H1 (cell line): ENCODE measurements around the gene TRIB2. TPM values are rescaled to one million over a fixed set of nuclear protein-coding genes. Genes with fewer than 3 reads are reported as not detected.
A peak's percentile ranks its signal among the peaks of the same experiment; 100 is the strongest.

Experiments used
- BCL11A ChIP-seq, 2 experiments: IDR thresholded peaks; one replicate each; pipeline ENCODE4 v1.6.1; 2011; ENCODE audit warnings: low read depth in 2 of 2, low read length in 2 of 2, mild to moderate bottlenecking in 2 of 2
- CHD2 ChIP-seq: IDR thresholded peaks from 2 replicates; pipeline ENCODE4 v1.6.1; 2012; ENCODE audit warnings: low read length, improper control_type of control experiment
- GABPA ChIP-seq: IDR thresholded peaks from 2 replicates; pipeline ENCODE4 v1.6.1; 2011; ENCODE audit warnings: mild to moderate bottlenecking, low read length, moderate library complexity, borderline replicate concordance; ENCODE audit not compliant: insufficient read depth
- GTF2F1 ChIP-seq: IDR thresholded peaks from 2 replicates; pipeline ENCODE4 v1.6.1; 2012; ENCODE audit warnings: low read depth, low read length, improper control_type of control experiment, borderline replicate concordance
- HDAC2 ChIP-seq, 2 experiments: fragments of 300-600 bp in 1 of 2; sonication (generic) in 1 of 2; IDR thresholded peaks; 2 replicates each; pipeline ENCODE4 v1.6.1; 2011 to 2012; ENCODE audit warnings: low read depth in 2 of 2, low read length in 2 of 2, mild to moderate bottlenecking in 2 of 2, moderate library complexity in 2 of 2, borderline replicate concordance in 1 of 2, inconsistent platforms in 1 of 2
- HDAC6 ChIP-seq: IDR thresholded peaks from one replicate; pipeline ENCODE4 v1.7.1; 2012; ENCODE audit warnings: low read depth, mild to moderate bottlenecking, inconsistent platforms, low read length, moderate library complexity
- RNF2 ChIP-seq: fragments of 200-900, 300-1000 bp; sonication (generic); IDR thresholded peaks from 2 replicates; pipeline ENCODE4 v1.7.1; 2016; ENCODE audit warnings: borderline replicate concordance, low read depth, mild to moderate bottlenecking, antibody characterized with exemption, low read length; ENCODE audit not compliant: poor library complexity, severe bottlenecking; ENCODE audit errors: missing control alignments
- SUZ12 ChIP-seq: fragments of 200-600 bp; sonication (generic); IDR thresholded peaks from 2 replicates; pipeline ENCODE4 v1.6.1; 2012; ENCODE audit warnings: mild to moderate bottlenecking, inconsistent platforms, low read length, moderate library complexity, mixed read lengths
- TAF1 ChIP-seq: IDR thresholded peaks from 2 replicates; pipeline ENCODE4 v1.6.1; 2011; ENCODE audit warnings: mild to moderate bottlenecking, low read depth, low read length
- polyA plus RNA-seq, 7 experiments: library from polyadenylated mRNA; depleted of rRNA in 3 of 7; stranded (reverse) in 5 of 7; unstranded in 2 of 7; fragments of >200 nt in 5 of 7; fragments of 200-250 nt in 2 of 7; gene quantifications; 1 replicate in 5 of 7; 2 replicates in 1 of 7; 4 replicates in 1 of 7; pipeline versions ENCODE4 v1.2.1 to v1.2.3, GENCODE V29; 2011 to 2013; ENCODE audit warnings: missing spikeins in 2 of 7, mixed read lengths in 2 of 7
- total RNA-seq: library from RNA; stranded (reverse); fragmentation: NEBNext Ultra II Directional; extraction: Animal tissue kit (Norgen Biotek cat#: 25700); gene quantifications from 2 replicates; pipeline ENCODE4 v1.2.1, GENCODE V29; 2021
- TF ChIP-seq, protein P1 (sequence below): IDR thresholded peaks from 2 replicates; pipeline ENCODE4 v1.6.1; 2012; ENCODE audit warnings: inconsistent platforms
- TF ChIP-seq, protein P2 (sequence below), 3 experiments: IDR thresholded peaks; 1 replicate in 2 of 3; 2 replicates in 1 of 3; pipeline versions ENCODE4 v1.5.1 to v1.6.1; 2011; ENCODE audit warnings: low read length in 3 of 3, mild to moderate bottlenecking in 3 of 3, inconsistent platforms in 2 of 3, low read depth in 1 of 3, moderate library complexity in 1 of 3; ENCODE audit not compliant: insufficient read depth in 1 of 3; ENCODE audit errors: control extremely low read depth in 1 of 3

Gene TRIB2
- total and polyA plus RNA-seq, 2 of the 8 experiments (the other 6 are each of a cell fraction or from before 2014, with no cell fraction given): 40.8 to 57.0 TPM

DNA sequence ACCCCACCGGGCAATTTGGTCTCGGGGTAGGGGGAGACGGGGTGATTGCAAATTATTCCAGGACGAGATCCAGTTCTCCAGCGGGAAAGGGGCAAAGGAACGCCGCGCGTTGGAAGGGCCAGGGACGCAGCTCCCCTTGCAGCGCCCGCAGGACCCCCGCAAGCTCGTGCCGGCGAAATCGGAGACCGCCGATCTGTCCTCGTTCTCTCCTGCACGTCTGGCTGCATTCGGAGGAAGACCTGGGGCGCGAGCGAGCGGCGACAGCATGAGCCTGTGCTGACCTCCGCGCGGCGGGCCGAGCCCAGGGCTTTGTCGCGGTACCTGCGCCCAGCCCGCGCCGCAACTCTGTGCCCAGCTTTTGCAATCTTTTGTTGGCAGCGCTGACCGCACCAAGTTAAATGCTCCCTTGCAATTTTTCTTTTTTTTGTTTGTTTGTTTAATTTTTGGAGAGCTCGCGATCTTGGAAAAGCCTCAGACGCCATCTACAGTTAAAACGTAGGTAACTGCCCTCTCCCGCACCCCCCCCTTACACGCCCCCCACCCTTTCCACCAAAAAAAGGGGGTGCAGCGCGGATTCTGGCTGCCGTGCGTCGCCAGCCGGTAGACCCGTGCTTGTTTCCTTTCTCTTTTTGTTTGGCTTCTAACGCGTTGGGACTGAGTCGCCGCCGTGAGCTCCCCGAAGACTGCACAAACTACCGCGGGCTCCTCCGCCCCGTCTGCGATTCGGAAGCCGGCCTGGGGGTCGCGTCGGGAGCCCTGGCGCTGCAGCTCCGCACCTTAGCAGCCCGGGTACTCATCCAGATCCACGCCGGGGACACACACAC lies 667 bp downstream of the TRIB2 start (continued):
- TF ChIP-seq TAF1 (peak; percentile 44), CHD2 (no peak), BCL11A (IDR thresholded peaks at IDR 0.05; ENCODE audit: low read depth in 2 of 2, low read length in 2 of 2) (no peak), RNF2 (no peak), GTF2F1 (no peak), SUZ12 (no peak), GABPA (no peak), HDAC6 (no peak), HDAC2 (IDR thresholded peaks at IDR 0.05; ENCODE audit: borderline replicate concordance in 1 of 2, low read depth in 2 of 2, low read length in 2 of 2) (no peak)
- TF ChIP-seq, protein P1, sequence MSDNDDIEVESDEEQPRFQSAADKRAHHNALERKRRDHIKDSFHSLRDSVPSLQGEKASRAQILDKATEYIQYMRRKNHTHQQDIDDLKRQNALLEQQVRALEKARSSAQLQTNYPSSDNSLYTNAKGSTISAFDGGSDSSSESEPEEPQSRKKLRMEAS: peak; percentile 50
- TF ChIP-seq, protein P2, sequence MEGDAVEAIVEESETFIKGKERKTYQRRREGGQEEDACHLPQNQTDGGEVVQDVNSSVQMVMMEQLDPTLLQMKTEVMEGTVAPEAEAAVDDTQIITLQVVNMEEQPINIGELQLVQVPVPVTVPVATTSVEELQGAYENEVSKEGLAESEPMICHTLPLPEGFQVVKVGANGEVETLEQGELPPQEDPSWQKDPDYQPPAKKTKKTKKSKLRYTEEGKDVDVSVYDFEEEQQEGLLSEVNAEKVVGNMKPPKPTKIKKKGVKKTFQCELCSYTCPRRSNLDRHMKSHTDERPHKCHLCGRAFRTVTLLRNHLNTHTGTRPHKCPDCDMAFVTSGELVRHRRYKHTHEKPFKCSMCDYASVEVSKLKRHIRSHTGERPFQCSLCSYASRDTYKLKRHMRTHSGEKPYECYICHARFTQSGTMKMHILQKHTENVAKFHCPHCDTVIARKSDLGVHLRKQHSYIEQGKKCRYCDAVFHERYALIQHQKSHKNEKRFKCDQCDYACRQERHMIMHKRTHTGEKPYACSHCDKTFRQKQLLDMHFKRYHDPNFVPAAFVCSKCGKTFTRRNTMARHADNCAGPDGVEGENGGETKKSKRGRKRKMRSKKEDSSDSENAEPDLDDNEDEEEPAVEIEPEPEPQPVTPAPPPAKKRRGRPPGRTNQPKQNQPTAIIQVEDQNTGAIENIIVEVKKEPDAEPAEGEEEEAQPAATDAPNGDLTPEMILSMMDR (IDR thresholded peaks at IDR 0.05; ENCODE audit: control extremely low read depth in 1 of 3, insufficient read depth in 1 of 3, low read depth in 1 of 3, low read length in 3 of 3): 0 out of 4 replicates have a peak, but pooled peaks of 1 of the 3 experiments have one; percentile 8
